ENCODE data around the gene UNC119B. TPM values are rescaled to one million over a fixed set of nuclear protein-coding genes. Genes with fewer than 3 reads are reported as not detected.
A peak's percentile ranks its signal among the peaks of the same experiment; 100 is the strongest.

The UNC119B gene
- total RNA-seq, 1 donor from 2014 or later = 13.4 TPM

DNA sequence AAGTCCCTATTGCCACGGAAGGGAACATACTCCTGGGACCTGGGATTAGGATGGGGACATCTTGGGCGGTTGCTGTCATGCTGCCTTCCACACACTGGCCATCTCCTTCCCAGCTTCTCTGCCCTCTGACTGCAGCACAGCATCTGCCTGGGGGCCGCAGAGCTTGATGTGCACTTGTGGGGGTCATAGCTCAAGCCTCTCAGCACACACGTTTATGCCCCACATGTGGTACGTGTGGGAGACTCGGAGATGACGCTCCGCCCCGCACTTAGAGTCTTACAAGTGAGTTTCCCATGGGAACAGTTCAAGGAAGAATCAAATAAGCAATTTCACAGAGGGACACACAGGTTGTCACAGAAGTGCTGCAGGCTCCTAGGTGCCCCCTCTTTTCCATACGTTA lies 24.0 kb downstream of the UNC119B start:
- ATAC-seq (ENCODE audit: poor library complexity) (no peak), DNase-seq (no peak)

DNA sequence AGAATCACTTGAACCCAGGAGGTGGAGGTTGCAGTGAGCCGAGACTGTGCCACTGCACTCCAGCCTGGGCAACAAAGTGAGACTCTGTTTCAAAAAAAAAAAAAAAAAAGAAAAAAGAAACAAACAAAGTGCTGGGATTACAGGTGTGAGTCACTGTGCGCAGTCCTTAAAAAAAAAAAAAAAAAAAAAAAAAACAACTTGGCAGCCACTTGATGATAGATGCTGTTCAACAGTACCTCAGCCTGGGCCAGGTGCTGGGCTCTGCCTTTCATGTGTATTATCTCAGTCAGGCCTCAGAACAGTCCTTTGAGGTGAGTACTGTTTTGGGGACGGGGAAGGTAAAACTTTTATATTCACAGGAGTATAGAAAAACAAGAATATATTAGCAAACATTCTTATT lies 24.9 kb downstream of the UNC119B start:
- ATAC-seq (ENCODE audit: poor library complexity) (no peak), DNase-seq (no peak)
- intact Hi-C loops (cut with DNase I) = no loop called here

More for the DNA sequence above, 24.0 kb downstream of the UNC119B start:
- intact Hi-C loops (cut with DNase I) = no loop called here

DNA sequence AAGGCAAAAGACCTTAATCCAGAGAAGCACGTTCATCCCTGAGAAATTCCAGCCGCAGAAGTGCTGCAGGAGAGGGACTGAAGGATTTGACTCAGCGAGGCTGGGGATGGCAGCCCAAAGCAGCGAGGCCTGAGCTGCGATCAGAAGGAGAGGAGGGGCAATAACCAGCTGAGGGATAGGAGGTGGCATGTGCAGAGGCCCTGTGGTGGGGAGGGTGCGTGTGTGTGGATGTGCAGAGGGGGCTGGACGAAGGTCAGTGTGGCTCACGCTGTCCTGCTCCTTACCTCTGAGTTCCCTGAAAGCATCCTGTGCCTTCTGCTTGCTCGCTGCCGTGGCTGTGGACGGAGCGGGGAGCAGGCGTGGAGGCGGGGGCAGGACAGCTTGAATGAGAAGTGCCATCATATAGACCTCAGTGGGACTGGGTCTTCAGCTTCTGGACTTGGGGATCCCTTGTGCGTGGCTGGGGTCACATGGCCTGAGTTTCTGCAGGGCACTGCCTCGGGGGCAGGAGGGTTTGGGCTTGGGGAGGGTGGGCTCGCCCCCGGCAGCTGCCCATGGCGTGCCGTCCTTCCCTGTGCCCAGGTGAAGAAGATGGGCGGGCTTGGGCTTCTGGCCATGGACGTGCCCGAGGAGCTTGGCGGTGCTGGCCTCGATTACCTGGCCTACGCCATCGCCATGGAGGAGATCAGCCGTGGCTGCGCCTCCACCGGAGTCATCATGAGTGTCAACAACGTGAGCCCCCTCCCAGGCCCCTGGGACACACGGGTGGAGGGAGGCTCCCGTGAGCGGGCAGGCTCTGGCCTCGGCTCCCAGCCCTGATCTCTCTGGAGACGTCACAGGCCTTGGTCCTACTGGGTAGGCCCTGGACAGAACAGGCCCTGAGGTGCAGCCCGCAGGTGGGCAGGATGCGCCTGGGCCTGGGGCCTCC lies 26.4 kb downstream of the UNC119B start:
- intact Hi-C loops (cut with DNase I) = no loop called here
- ATAC-seq (ENCODE audit: poor library complexity) (no peak), DNase-seq (no peak)

DNA sequence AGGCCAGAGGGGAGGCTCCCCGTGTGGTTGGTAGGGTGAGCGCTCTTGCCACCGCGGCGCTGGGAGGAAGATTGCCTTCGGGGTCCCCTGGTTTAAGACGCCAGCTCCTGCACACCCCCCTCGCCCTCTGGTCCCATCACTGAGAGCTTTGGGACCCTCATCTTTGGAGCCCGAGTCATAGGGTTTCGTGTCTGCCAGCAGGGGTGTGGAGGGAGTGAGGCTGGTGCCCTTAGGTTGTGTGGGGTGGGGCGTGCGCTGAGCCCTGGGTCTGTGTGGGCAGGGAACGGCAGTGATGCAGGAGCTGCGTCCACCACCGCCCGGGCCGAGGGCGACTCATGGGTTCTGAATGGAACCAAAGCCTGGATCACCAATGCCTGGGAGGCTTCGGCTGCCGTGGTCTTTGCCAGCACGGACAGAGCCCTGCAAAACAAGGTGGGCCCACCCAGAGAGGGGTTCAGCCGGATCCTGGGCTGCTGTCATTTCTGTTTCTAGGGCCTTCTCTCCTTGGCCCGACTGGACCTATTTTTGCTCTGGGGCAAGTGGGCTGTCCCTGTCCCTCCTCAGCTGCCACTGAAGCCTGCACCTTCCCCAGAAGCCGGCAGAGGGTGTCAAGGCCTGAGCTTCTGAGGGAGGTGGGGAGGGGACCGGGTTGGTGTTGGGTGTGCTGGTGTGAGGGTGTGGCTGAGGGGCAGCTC lies 27.4 kb downstream of the UNC119B start:
- intact Hi-C loops (cut with DNase I) = no loop called here
- DNase-seq = no peak
- no peak for ATAC-seq (ENCODE audit: poor library complexity)

DNA sequence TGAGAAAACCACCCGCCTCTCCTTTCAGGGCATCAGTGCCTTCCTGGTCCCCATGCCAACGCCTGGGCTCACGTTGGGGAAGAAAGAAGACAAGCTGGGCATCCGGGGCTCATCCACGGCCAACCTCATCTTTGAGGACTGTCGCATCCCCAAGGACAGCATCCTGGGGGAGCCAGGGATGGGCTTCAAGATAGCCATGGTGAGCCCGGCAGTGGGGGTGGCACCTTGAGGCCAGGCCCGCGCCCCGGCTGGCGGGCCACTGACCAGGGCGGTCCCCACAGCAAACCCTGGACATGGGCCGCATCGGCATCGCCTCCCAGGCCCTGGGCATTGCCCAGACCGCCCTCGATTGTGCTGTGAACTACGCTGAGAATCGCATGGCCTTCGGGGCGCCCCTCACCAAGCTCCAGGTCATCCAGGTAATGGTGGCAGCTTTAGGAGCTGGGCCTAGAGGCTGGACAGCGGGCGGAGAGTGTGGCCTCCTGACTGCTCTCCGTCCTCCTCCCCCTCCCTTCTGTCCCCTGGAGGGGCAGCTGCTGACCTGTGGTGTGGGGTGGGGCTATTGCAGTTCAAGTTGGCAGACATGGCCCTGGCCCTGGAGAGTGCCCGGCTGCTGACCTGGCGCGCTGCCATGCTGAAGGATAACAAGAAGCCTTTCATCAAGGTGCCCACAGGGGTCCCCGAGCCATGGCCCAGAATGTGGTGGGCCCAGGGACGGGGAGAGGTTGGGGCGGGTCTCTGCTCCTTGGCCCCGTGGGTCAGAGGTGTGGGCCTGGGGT lies 28.2 kb downstream of the UNC119B start:
- intact Hi-C loops (cut with DNase I) = no loop called here
- ATAC-seq (ENCODE audit: poor library complexity) (peak; percentile 8), DNase-seq (no peak)

DNA sequence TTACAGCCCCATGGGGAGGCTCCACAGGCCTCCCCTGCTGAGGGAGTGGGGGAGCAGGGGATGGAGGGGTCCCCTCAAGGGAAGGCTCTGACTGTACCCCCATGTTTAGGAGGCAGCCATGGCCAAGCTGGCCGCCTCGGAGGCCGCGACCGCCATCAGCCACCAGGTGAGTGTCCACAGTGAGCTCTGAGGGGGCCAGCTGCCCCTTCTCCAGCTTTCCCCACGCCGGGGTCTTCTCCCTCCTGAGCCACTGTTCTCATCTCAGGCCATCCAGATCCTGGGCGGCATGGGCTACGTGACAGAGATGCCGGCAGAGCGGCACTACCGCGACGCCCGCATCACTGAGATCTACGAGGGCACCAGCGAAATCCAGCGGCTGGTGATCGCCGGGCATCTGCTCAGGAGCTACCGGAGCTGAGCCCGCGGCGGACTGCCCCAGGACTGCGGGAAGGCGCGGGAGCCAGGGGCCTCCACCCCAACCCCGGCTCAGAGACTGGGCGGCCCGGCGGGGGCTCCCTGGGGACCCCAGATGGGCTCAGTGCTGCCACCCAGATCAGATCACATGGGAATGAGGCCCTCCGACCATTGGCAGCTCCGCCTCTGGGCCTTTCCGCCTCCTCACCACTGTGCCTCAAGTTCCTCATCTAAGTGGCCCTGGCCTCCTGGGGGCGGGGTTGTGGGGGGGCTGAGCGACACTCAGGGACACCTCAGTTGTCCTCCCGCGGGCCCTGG lies 28.9 kb downstream of the UNC119B start:
- intact Hi-C loops (cut with DNase I) = no loop called here
- no peak for DNase-seq
- ATAC-seq (ENCODE audit: poor library complexity) = peak; percentile 4

DNA sequence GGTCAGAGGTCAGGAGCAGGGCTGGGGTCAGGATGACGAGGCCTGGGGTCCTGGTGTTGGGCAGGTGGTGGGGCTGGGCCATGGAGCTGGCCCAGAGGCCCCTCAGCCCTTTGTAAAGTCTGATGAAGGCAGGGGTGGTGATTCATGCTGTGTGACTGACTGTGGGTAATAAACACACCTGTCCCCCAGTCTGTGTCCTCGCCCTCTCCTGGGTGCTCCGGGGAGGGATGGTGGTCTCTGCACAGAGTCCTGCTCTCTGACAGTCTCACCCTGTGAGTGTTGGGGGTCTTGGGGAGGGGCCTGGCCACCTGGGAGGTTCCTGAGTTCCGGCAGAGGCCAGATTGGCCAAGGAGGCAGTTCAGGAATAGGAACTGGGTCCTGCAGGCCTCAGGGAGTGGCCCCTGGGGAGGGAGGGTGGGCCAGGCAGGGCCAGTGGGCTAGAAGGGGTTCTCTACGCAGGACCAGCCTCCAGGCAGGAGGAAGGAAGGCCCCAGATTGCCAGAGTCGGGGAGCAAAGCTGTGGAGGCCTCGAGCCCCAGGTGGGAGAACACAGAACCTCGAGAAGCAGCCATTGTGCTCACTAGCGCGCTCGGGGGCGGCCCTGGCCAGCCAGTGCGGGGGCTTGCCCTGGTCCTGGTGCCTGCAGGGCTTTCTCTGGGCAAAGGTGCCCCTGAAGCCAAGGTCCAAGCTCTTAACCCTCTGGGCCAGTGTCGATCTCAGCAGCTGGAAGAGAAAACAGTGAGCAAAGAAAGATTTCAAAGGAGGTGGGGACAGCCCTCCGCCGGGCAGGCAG lies 29.8 kb downstream of the UNC119B start:
- intact Hi-C loops (cut with DNase I) = no loop called here
- ATAC-seq (ENCODE audit: poor library complexity) = no peak
- no peak for DNase-seq

DNA sequence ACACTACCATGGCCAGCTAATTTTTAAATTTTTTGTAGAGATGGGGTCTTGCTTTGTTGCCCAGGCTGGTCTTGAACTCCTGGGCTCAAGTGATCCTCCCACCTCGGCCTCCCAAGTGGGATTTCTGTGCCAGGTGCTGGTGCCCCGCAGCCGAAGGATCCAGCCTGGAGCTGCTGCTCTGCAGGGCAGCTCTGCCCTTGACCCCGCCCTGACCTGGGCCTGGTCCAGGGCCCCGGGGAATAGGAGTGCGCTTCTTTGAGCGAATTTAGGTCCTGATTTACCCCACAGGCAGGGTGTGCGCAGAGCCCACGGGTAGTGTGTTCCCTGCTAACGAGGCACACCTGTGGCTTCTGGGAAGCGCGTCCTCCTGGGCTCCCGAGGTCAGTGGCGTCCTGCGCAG lies 30.6 kb downstream of the UNC119B start:
- DNase-seq (no peak), ATAC-seq (ENCODE audit: poor library complexity) (no peak)
- intact Hi-C loops (cut with DNase I) = no loop called here

DNA sequence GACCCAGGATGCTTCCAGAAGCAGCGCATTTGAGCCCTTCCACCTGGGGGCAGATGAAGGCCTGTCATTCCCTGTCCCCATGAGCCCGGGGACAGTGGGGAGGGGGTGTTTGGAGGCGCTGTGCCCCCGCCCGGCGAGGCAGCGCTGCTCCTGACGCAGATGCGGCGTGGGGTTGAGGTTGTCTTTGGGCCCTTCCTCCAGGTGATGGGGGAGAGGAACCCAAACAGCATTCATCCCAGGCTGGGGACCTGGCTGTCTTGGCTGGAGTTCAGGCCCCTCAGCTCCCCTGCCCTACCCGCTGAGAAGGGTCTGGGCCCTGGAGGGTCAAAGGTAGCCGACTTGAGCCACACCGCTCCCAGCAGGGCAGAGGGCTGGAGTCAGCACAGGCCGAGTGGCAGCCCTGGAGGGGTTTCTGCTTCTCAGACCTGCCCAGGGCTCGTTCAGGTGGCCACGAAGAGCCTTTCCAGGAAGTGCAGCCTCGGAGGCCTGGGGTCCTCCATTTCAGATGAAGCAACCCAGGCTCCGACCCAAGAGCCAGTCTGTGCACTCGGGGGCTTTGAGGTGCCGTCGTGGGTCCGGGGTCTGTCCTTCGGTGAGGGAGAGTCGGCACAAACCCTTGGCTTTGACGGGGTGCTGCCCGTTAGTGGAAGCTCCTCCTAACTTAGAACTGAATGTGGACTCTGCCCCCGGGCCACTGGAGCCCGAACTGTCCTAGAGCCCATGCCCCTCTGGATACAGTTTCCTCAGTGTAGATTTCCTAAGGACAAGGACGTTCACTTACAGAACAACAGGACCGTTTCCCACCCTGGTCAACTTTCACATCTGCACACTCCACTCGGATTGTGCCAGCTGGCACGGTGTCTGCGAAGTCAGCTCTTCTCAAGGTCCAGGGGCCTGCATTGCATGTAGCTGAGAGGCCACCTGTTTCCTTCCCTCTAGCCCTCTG lies 31.5 kb downstream of the UNC119B start:
- DNase-seq (peak; percentile 62), ATAC-seq (ENCODE audit: poor library complexity) (peak; percentile 57)
- intact Hi-C loops (cut with DNase I) = no loop called here

DNA sequence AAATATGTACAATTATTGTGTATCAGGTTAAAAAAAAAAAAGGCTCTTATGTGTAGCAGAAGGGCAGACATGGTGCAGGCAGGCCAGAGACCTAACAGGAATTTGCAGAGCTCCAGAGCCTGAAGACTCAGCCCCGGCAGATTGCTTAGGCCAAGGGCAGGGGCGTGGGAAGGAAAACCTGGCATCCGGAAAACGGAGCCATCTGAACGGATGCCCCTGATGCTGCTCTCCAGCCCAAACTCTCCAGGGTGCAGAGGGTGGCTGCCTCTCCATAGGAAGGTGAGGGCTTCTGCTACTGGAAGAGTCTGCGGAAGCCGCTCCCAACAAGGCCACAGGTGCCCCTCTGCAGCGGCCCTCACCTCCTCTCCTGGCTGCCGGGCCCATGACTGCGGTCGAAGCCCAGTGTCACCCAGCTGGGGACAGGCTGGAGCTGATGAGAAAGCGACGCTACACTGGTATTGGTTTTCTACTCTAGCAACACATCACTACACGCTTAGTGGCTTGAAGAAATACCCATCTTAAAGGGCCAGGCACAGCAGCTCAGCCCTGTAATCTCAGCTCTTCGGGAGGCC lies 34.8 kb downstream of the UNC119B start:
- DNase-seq (no peak), ATAC-seq (ENCODE audit: poor library complexity) (no peak)
- intact Hi-C loops (cut with DNase I) = no loop called here

DNA sequence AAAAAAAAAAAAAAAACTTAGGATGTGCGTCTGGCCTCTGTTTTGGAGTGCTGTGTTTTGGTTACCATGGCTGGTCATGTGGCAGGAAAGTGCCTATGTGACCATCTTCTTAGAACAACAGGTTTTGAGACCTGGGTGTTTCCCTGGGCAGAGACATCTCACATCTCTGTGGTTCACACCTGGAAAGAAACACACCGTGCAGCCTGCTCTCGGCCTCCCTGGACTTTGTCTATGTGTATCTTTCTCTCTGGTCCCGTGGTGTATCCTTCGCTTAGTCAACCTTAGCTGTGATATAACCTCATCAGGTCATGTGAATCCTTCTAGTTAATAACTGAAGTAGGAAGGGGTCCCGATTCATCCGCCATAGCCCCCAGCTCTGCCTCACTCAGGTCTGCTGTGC lies 38.0 kb downstream of the UNC119B start:
- intact Hi-C loops (cut with DNase I) = no loop called here

DNA sequence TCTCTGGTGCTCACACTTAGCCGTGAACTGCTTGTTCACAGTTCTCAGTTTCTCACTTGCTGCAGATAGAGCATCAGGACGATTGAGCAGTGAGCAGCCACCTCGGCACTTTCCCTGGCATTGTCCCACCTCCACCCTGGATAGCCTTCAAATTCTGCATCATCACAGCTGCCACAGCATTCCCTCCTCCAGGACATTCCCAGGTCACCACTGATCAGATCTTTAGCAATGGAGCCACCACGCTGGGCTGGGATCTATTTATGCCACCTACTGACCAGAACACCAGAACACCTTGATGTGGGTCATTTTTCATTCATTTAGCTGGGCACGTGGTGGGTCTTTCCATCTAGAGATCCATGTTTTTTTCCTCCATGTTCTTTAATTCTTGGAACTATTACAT lies 39.0 kb downstream of the UNC119B start:
- intact Hi-C loops (cut with DNase I) = no loop called here
- ATAC-seq (ENCODE audit: poor library complexity) = no peak
- DNase-seq = no peak

More for the DNA sequence above, 38.0 kb downstream of the UNC119B start:
- DNase-seq (no peak), ATAC-seq (ENCODE audit: poor library complexity) (no peak)

DNA sequence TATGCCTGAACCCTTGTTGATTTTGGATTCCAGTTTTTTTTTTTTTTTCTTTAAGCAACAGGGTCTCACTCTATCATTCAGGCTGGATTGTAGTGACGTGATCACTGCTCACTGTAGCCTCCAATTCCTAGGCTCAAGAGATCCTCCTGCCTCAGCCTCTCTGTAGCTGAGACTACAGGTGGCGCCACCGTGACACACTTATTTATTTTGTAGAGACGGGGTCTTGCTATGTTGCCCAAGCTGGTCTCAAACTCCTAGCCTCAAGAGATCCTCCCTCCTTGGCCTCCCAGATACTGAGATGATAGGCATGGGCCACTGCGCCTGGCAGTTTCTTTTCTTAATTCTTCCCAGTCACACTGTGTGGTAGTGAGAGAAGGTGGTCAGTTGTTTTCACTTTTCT lies 40.5 kb downstream of the UNC119B start:
- no peak for DNase-seq
- no peak for ATAC-seq (ENCODE audit: poor library complexity)
- intact Hi-C loops (cut with DNase I) = no loop called here

DNA sequence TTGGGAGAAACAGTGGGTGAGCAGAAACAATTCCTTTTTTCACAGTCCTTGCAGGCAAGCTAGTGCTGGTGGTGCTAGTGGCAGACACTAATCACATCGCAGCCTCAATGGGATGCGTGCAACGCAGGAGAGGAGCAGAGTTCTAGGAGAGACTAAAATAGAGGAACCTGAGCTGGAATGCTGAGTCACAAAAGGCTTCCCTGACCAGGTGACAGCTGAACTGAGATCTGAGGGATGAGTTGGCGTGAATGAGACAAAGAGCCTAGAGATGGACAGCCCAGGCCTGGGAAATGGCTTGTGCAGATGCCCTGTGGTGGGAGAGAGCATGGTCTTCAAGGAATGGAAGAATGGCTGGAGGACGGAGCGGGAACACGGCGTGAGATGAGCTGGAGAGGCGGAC lies 41.1 kb downstream of the UNC119B start:
- intact Hi-C loops (cut with DNase I) = no loop called here
- ATAC-seq (ENCODE audit: poor library complexity) (no peak), DNase-seq (no peak)

DNA sequence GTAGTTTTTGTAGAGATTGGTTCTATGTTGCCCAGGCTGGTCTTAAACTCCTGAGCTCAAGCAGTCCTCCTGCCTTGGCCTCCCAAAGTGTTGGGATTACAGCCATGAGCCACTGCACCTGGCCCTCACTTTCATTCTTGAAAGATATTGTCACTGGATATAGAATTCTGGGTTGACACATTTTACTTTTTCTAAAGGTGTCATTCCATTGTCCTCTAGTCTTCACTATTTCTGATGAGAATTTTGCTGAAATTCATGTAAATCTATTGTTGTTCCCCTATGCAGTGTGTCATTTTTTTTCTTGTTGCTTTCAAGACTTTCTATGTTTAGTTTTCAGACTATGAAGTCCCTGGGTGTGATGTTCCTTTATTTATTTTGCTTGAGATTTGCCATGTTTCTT lies 44.5 kb downstream of the UNC119B start:
- DNase-seq (no peak), ATAC-seq (ENCODE audit: poor library complexity) (no peak)
- intact Hi-C loops (cut with DNase I) = no loop called here

DNA sequence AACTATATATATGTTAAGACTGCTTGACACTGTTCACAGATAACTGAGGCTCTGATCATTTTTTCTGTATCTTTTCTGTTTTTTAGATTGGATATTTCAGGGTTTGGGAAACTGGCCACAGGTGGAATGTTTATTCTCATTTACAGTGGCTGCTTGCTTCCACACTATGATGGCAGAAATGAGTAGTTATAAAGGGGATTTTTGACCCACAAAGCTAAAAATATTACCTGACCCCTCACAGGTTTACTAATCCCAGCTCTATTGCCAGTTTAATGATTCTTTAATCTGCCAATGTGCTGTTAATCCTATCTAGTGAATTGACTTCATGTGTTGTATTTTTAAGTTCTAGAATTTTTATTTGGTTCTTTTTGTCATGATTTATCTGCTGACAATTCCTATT lies 45.0 kb downstream of the UNC119B start:
- intact Hi-C loops (cut with DNase I) = no loop called here
- DNase-seq = no peak
- ATAC-seq (ENCODE audit: poor library complexity) = no peak

All from Right ventricle myocardium superior (tissue), 1 donor.